Activated naive CD4-positive, alpha-beta T cell treated with anti-CD3 and anti-CD28 coated beads, Interleukin-2, amount 10 ng/mL, durations not matched to agents 7 days and 5 days (primary cell): ENCODE measurements around the gene BEND3.
"Not testable (repeated sequence)": the region's sequence is repeated elsewhere in the genome, so short reads cannot be mapped to it uniquely, and the experiment has no call there.

ENCODE experiments used
- CTCF ChIA-PET: fragments of 350-600 bp; sonication (Branson Sonifier 250); formaldehyde crosslinking; loops from one replicate; lab custom pipeline; 2021; ENCODE audit warnings: antibody characterized with exemption; lab: Charles Lee
- DNase-seq: peaks from one replicate; pipeline ENCODE4 v3.0.0-alpha.2; 2020
- H3K27ac Mint-ChIP-seq: one replicate; pipeline ENCODE4 v1.8.0; 2021; ENCODE audit warnings: mild to moderate bottlenecking, moderate library complexity, mixed read lengths
- H3K27me3 Mint-ChIP-seq: one replicate; pipeline ENCODE4 v1.8.0; 2021; ENCODE audit warnings: mild to moderate bottlenecking, mixed read lengths
- H3K36me3 Mint-ChIP-seq: one replicate; pipeline ENCODE4 v1.8.0; 2021; ENCODE audit warnings: mixed read lengths
- H3K4me1 Mint-ChIP-seq: one replicate; pipeline ENCODE4 v1.8.0; 2021; ENCODE audit warnings: mixed read lengths
- H3K4me3 Mint-ChIP-seq: one replicate; pipeline ENCODE4 v1.8.0; 2021; ENCODE audit warnings: mild to moderate bottlenecking, moderate library complexity, mixed read lengths
- H3K9me3 Mint-ChIP-seq: one replicate; pipeline ENCODE4 v1.8.0; 2021; ENCODE audit warnings: mixed read lengths

The BEND3 gene

DNA sequence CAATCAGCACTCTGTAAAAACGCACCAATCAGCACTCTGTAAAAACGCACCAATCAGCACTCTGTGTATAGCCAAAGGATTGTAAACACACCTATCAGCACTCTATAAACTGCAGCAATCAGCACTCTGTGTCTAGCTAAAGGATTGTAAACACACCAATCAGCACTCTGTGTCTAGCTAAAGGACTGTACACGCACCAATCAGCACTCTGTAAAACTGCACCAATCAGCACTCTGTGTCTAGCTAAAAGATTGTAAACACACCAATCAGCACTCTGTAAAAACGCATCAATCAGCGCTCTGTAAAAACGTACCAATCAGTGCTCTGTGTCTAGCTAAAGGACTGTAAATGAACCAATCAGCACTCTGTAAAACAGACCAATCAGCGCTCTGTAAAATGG, 30.9 kb downstream of the BEND3 start:
- not testable (repeated sequence) for H3K36me3 Mint-ChIP-seq, DNase-seq, H3K27ac Mint-ChIP-seq, H3K27me3 Mint-ChIP-seq, H3K4me3 Mint-ChIP-seq, H3K4me1 Mint-ChIP-seq
- CTCF ChIA-PET = interaction anchor here (0.8 to 1.9 kb wide), 2 partner anchors 20 to 29 kb away, joined by 3 to 6 read pairs; no protein-coding TSS in a partner anchor
- H3K9me3 Mint-ChIP-seq = peaks cover 13% of the 10 kb centered on the region

DNA sequence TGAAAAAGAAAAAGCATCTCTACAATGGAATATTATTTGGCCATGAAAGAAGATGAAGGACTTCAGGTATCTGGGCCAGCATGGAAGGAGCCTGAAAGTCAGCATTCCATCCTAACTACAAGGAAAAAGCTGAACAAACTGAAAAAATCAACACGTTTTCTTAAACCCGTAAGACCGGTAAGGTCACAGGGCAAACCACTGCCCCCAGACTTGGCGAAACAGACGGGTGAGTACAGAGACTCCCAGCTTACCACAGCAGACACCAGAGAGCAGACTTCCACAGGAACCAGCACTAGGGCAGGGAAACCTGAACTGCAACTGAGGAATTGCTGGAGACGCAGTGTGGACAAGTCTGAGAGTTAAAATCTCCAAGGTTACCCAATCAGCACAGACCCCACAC, 31.4 kb downstream of the BEND3 start:
- Mint-ChIP-seq H3K27me3 (no peaks in the 10 kb centered on the region), H3K4me3 (no peak overlapping the region), H3K9me3 (peaks cover 13% of the 10 kb centered on the region), H3K27ac (no peak overlapping the region), H3K36me3 (peaks cover 10% of the 10 kb centered on the region), H3K4me1 (peaks cover 4% of the 10 kb centered on the region)
- CTCF ChIA-PET = interaction anchor here (0.8 to 1.9 kb wide), 2 partner anchors 19 to 30 kb away, joined by 3 to 6 read pairs; no protein-coding TSS in a partner anchor
- DNase-seq = no peak

DNA sequence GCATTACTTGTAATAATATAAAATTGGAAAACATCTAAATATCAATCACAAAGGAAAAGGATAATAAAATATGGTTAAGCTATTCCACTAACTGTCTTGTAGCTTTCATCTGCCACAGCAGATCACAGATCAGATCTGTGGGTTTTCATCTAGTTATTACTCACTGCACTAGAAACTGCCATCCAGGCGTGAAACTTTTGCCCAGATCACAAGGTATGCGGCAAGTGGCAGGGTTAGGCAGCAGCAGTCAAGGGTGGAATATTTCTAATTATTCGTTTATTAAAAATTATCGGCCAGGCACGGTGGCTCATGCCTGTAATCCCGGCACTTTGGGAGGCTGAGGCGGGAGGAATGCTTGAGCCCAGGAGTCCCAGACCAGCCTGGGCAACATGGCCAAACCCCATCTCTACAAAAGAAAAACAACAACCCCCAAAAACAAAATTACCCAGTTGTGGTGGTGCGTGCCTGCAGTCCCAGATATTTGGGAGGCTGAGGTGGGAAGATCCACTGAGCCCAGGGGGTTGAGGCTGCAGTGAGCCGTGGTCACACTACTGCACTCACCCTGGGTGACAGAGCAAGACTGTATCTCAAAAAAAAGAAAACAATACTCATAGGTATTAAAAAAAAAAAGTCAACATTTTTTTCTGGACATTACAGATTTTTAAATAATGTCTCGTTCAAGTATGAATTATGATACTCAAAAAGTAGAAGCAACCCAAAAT, 32.1 kb downstream of the BEND3 start:
- Mint-ChIP-seq H3K27ac (no peak overlapping the region), H3K4me1 (peaks cover 3% of the 10 kb centered on the region), H3K27me3 (no peaks in the 10 kb centered on the region), H3K4me3 (no peak overlapping the region), H3K36me3 (peaks cover 10% of the 10 kb centered on the region), H3K9me3 (peaks cover 13% of the 10 kb centered on the region)
- CTCF ChIA-PET = interaction anchor here (1.1 to 1.9 kb wide), 2 partner anchors 31 kb away, joined by 6 read pairs; no protein-coding TSS in a partner anchor
- no peak for DNase-seq

DNA sequence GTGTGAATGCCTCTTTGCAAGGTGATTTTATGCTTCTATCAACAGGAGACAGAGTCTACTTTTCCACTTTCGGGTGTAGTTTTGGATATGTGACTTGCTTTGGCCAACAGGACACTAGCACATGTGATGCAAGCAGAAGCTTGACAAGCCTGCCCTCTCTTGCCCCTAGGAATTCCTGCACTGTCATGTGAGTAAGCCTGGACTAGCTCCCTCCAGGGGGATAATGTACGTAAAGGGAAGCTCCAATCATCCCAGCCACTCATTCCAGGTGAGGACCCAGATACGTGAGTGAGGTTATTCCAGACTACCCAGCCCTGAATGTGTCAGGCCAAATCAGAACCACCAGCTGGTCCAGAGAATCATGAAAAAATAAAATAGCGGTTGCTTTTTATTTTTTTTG, 33.3 kb downstream of the BEND3 start:
- CTCF ChIA-PET = interaction anchor here (0.8 to 1.1 kb wide), 2 partner anchors 32 to 101 kb away, joined by 3 to 6 read pairs; no protein-coding TSS in a partner anchor
- Mint-ChIP-seq H3K36me3 (peaks cover 10% of the 10 kb centered on the region), H3K4me1 (no peaks in the 10 kb centered on the region), H3K27me3 (no peaks in the 10 kb centered on the region), H3K4me3 (no peak overlapping the region), H3K9me3 (peaks cover 13% of the 10 kb centered on the region), H3K27ac (no peak overlapping the region)
- no peak for DNase-seq

DNA sequence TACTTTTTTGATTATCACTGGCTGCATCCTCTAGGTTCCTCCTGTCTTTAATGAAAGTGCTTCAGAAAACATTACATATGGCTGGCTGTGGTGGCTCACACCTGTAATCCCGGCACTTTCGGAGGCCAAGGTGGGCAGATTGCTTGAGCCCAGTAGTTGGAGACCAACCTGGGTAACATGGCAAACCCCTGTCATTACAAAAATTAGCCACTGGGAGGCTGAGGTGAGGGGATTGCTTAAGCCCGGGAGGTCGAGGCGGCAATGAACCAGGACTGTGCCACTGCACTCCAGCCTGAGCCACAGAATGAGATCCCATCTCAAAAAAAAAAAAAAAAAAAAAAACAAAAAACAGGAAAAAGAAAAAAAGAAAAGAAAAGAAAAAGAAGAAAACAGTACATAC, 35.3 kb downstream of the BEND3 start:
- CTCF ChIA-PET = no interaction called here

DNA sequence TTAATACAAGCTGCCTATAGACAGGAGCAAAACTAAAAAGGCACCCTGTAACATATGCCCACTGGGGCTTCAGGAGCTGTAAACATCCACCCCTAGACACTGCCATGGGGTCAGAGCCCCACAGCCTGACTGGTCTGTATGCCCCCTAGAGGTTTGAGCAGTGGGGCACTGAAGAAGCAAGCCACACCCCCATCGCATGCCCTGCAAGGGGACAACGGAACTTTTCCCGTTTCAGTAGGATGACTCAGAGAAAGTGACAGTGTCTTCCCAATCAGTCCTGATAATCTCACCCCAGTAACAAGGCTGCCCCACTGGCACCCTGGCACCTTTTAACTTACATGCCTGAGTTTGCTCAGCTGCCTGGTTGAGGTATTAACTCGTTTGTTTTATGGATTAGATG, 35.9 kb downstream of the BEND3 start:
- Mint-ChIP-seq H3K27me3 (no peaks in the 10 kb centered on the region), H3K36me3 (peaks cover 3% of the 10 kb centered on the region), H3K4me1 (no peaks in the 10 kb centered on the region), H3K9me3 (peaks cover 8% of the 10 kb centered on the region), H3K4me3 (no peak overlapping the region), H3K27ac (no peak overlapping the region)
- DNase-seq = no peak
- CTCF ChIA-PET = interaction anchor here (1.1 kb wide), 1 partner anchor 34 kb away, joined by 4 read pairs; no protein-coding TSS in a partner anchor

More for the DNA sequence above, 35.3 kb downstream of the BEND3 start:
- H3K27me3 Mint-ChIP-seq = no peaks in the 10 kb centered on the region
- no peak for DNase-seq
- H3K4me3 Mint-ChIP-seq = no peak overlapping the region
- no peak overlapping the region for H3K27ac Mint-ChIP-seq
- peaks cover 11% of the 10 kb centered on the region for H3K9me3 Mint-ChIP-seq
- H3K4me1 Mint-ChIP-seq = no peaks in the 10 kb centered on the region
- H3K36me3 Mint-ChIP-seq = peaks cover 9% of the 10 kb centered on the region

DNA sequence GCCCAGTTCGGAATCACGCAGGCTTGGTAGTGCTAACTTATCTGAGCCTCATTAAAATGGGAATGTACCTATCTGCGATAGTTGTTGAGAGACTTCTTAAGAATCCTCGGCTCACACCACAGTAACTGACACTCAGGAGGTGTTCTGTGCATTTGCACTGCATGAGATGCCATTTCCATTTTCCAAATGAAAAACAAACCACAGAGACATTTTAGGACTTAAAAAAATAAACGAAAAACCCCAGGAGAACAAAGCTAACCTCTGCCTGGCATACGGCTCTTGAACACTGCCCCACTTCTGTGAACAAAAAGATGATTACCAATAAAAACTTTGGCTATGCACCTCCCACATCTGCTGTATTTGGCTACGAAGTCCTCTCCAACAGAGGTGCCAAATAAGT, 37.6 kb downstream of the BEND3 start:
- no peaks in the 10 kb centered on the region for H3K27me3 Mint-ChIP-seq
- CTCF ChIA-PET = no interaction called here
- no peaks in the 10 kb centered on the region for H3K4me1 Mint-ChIP-seq

DNA sequence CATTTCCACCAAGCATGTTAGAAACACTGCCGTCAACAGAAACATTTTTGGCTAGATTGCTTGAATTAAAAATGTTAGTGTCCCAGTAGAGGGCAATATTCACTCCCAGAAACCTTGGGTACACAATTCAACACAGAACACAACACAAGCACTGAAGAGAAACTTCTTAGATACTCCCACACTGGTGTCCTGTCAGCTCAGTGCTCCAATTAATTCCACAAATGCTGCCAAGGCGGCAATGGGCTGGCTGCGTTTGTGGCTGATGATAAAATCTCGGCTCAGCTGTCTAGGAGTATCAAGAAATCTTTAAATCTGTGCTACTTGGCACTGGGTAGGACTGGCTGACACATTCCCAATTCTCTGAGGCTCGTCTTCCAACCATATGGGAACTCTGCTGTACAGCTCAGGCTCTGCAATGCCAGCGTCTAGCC, 39.3 kb downstream of the BEND3 start:
- DNase-seq = no peak
- Mint-ChIP-seq H3K27ac (no peak overlapping the region), H3K4me3 (no peak overlapping the region), H3K36me3 (no peaks in the 10 kb centered on the region), H3K27me3 (no peaks in the 10 kb centered on the region), H3K4me1 (no peaks in the 10 kb centered on the region), H3K9me3 (no peaks in the 10 kb centered on the region)
- CTCF ChIA-PET = interaction anchor here (0.9 kb wide), 1 partner anchor 38 kb away, joined by 4 read pairs; no protein-coding TSS in a partner anchor

More for the DNA sequence above, 37.6 kb downstream of the BEND3 start:
- no peak for DNase-seq
- Mint-ChIP-seq H3K4me3 (no peak overlapping the region), H3K36me3 (no peaks in the 10 kb centered on the region), H3K27ac (no peak overlapping the region), H3K9me3 (no peaks in the 10 kb centered on the region)

DNA sequence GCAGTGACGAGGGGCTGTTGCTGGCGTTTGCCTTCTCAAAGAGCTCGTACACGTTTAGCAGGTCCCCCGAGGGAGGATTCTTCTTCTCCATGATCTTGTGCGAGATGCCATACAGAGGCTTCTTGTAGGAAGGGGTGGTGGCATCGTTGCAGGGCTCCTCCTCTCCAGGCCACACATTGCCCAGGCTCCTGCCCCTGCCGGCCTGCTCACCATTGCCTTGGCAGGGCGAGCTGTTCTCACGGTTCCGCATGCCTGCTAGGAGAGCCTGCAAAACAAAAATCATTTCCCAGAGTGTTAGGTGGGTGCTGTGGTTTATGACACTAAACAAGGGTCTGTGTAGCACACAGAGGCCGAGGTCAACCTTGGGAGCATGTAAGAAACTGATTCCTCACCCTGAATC, 44.6 kb downstream of the BEND3 start:
- no peaks in the 10 kb centered on the region for H3K27me3 Mint-ChIP-seq
- H3K4me3 Mint-ChIP-seq = no peak overlapping the region
- DNase-seq = no peak
- H3K27ac Mint-ChIP-seq = no peak overlapping the region
- CTCF ChIA-PET = no interaction called here
- no peaks in the 10 kb centered on the region for H3K9me3 Mint-ChIP-seq
- H3K36me3 Mint-ChIP-seq = no peaks in the 10 kb centered on the region
- H3K4me1 Mint-ChIP-seq = peaks cover 3% of the 10 kb centered on the region

DNA sequence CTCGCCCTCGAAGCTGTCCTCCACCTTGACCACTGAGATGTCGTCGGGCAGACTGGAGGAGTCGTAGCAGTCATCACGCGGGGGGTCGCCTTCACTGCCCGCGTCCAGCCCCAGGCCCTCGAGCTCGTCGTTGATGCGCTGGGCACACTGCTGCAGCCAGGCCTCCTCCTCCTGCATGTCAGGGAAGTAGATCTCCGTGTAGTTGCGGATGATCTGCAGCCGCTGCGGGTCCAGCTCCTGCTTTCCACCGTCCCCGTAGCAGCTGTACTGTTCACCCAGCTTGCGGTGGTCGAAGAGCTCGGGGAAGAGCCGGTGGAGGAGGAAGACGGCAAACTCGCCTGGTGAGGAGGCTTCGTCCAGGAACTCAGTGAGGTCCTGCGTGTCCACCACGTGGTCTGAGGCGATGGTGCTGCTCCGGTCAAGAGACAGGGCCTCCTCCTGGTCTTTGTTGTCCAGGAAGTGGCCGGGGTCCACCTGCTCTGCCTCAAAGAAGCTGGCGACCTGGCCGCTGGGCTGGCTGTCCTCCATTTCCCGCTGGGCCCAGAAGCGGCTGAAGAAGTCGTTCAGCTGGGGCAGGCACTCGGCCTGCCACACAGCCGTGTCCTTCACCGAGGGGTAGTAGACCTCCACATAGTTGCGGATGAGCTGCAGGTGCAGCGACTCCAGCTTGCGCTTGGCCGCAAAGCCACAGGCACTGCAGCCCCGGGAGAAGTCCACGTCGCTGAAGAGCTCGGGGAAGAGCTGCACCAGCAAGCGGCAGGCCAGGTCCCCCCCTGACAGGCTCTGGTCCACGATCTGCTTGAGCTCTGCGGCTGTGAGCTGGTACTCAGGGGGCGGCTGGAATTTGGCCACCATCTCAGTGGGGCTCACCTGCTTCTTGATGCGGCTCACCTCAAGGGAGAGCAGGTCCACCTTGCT, 45.4 kb downstream of the BEND3 start:
- no peak for DNase-seq
- CTCF ChIA-PET = interaction anchor here (1.0 kb wide), 1 partner anchor 42 kb away, joined by 3 read pairs; no protein-coding TSS in a partner anchor
- no peak overlapping the region for H3K4me3 Mint-ChIP-seq
- H3K9me3 Mint-ChIP-seq = no peaks in the 10 kb centered on the region
- H3K27me3 Mint-ChIP-seq = no peaks in the 10 kb centered on the region
- H3K4me1 Mint-ChIP-seq = peaks cover 11% of the 10 kb centered on the region
- H3K36me3 Mint-ChIP-seq = no peaks in the 10 kb centered on the region
- no peak overlapping the region for H3K27ac Mint-ChIP-seq

DNA sequence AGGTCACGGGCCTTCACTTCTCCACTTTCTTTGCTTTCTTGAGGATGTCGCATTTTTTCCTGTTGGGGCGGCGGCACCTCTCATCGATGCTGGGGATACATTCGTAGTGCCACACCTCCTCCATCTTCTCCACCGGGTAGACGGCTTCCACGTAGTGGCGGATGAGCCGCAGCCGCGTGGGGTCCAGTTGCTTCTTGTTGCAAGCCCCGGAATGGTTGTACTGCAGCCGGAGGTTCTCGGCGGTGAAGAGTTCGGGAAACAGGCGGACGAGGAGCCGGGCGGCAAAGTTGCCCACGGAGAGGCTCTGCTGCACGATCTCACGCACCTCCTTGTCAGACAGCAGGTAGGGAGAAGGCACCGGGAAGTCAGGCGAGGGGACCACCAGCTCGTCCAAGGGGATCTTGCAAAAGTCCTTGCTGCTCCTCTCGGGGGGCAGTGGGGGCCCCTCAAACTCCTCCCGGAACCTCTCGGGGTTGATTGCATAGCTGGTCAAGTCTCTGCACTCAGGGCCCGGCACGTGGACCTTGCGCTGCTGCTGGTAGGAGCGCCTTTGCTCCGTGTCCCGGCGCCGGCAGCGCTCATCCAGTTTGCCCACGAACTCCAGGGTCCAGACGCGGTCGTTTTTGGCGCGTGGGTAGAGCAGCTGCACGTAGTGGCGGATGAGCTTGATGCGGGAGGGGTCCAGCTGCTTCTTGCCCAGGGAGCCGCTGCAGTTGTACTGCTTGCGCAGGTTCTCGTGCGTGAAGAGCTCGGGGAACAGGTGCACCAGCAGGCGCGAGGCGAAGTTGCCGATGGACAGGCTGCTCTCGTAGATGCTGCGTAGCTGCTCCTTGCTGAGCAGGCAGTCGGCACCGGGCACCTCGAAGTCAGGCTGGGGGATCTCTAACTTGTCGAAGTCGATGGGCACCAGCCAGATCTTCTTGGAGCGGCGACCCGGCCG, 46.4 kb downstream of the BEND3 start:
- CTCF ChIA-PET = interaction anchor here (1.0 kb wide), 1 partner anchor 41 kb away, joined by 3 read pairs; no protein-coding TSS in a partner anchor
- Mint-ChIP-seq H3K4me1 (peaks cover 17% of the 10 kb centered on the region), H3K27me3 (no peaks in the 10 kb centered on the region), H3K27ac (no peak overlapping the region), H3K36me3 (no peaks in the 10 kb centered on the region), H3K4me3 (no peak overlapping the region), H3K9me3 (no peaks in the 10 kb centered on the region)
- DNase-seq = no peak

DNA sequence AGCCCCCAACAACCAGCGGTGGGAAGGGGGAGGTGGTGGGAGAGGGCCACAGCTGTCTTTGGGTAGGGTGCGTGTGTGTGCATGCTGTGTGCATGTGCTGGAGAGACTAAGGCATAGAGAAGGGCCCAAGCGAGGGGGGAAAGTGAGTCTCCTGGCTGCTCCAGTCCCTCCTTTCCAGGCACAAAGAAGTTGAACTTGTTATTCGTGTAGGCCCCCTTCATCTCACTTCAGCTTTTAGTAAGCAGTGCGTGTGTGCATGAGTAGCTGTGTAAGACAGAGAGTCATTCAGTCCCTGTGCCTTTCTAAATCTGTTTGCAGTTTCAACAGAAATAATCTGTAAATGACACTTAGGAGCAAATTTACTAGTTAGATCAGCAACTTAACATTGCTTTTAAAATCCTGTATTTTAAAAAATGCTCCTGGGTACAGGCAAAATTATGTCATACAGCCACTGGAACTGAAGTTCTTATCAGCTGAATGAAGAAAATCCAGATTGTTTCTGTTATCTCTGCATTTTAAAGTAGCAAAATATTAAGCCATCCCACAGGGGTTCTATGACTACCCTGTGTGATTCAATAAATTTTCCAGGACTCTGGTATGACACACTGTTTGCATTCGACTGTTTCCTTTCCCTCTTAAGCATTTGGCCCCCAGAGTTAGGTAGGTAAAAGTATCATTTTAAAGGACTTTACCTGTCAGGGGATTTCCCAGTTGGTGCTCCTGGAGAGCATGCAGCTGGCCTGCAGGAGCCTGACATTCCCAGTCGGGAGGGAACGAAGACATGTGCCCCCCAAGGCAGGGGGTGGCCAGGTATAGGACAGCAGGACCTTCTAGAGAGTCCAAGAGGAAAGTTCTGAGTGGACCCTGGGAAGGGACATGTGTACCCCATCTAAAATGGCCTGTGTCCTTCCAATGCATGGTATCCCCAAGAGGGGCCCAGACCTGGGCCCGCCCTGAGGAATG, 48.3 kb downstream of the BEND3 start:
- Mint-ChIP-seq H3K27ac (no peak overlapping the region), H3K27me3 (no peaks in the 10 kb centered on the region), H3K9me3 (no peaks in the 10 kb centered on the region), H3K4me1 (peaks cover 34% of the 10 kb centered on the region), H3K4me3 (no peak overlapping the region), H3K36me3 (no peaks in the 10 kb centered on the region)
- DNase-seq = no peak
- CTCF ChIA-PET = interaction anchor here (1.2 kb wide), 1 partner anchor 47 kb away, joined by 3 read pairs; no protein-coding TSS in a partner anchor
